ENCODE measurements around the gene SLC44A1.

The SLC44A1 gene

DNA sequence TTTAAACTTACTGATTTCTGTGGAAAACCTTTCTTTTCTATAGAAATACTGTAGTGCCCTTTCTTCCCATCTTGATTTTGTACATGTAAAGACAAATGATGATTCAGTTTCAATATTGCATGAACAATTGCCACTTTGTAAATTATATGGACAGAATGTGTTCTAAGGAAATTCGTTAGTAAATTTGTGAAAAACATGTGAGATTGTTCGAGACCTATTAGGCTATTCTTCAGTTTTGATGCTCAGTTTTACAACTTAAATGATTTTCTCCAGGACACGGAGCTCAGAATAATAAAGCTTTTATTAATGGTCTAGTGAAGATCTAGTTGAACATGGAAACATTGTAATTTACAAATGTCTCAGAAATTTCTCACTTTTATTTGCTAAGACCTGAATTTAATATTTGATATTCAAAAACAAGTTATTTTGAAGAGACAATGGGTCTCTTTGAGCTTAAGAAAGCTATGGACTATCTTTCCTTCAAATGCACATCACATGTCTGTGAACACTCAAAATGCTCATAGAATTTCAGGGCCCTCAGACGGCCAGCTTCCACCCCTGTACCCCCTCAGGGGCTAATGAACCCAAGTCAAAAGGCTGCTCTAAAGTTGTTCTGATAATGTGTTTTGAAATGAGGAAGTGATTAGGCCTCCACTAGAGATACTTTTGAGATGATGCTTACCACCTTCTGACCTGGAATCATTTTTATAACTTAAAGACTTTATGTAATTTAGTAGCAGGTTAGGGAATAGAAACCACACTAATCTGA, 149.3 kb downstream of the SLC44A1 start:
- no peak for DNase-seq (ENCODE audit: low spot score)

- no peak for DNase-seq (ENCODE audit: low spot score)
Measured at GRCh38 chr9:105396441-105396840, 152.0 kb downstream of the SLC44A1 start.

- DNase-seq (ENCODE audit: low spot score) = no peak
Measured at GRCh38 chr9:105396901-105397300, 152.4 kb downstream of the SLC44A1 start.

DNA sequence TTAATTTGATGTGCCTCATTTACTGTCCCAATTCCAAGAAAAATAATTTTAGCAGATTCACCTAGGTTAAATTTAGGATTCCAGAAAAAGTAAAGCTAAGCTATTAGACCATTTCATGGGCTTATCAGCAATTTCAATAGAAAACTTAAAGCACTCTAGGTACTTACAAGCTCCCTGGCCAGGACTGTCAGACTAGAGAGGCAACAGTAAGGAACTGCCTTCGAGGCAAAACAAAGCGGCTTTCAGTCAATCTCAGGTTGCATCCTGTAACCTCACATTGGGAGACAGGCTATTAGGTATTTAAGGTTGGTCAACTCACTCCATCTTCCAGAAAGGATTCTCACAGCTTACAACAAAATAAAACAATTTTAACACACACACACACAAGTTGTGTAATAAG, 154.7 kb downstream of the SLC44A1 start:
- DNase-seq (ENCODE audit: low spot score) = no peak

- no peak for DNase-seq (ENCODE audit: low spot score)
Measured at GRCh38 chr9:105401651-105402050, 157.2 kb downstream of the SLC44A1 start.

DNA sequence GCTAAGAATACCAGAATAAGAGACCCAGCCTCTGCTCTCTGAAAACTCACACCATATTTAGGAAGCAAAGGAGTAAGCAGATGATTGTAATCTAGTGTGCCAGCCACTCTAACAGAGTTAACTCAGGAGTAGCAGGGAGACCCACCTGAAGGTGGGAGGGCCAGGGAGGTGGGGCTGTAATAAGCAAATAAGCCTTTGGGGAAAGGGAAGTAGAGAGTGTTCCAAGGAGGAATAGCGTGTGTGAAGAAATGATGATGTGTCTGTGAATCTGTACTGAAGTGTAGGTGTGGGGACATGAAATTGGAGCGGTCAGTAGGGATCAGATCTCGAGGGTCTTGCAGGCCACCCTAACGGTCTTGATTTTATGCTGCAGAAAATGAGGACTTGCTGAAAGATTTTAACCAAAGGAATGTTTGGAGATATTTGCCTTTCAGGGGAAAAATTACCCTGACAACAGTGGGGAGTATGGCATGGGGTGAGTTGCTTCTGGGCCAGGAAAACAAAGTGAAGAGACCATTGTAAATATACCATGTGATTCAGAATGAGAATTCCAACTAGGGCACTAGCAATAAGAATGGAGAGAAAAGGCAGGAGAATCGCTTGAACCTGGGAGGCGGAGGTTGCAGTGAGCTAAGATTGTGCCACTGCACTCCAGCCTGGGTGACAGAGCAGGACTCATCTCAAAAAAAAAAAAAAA, 159.2 kb downstream of the SLC44A1 start:
- DNase-seq (ENCODE audit: low spot score) = no peak

DNA sequence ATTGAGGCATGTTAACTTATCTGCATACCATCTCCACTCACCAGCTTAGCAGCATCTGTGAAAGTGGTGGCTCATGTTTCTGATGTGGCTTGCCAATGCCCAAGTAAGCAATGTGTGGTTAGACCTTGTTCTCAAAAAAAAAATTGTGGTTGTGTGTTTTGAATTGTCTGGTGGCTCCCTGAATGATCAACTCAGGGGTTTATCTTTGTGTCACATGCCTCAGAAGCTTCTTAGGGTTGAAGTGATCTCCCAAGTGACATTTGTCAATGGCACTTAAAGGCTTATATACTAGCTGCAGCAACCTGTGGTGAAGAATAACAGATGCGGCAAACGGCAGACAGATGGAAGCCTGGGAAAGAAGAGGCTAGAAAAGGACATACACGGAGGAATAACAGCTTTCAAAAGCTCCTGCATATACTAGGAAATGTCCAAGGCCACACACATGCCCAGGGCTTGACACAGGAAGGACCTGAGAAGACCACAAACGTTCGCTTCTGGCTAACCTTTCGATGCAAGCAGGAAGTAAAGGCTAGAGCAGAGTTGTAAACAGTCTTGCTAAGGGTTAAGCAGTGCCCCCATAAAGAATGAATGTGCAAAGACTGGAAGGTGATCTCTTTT, 161.2 kb downstream of the SLC44A1 start:
- DNase-seq (ENCODE audit: low spot score) = peak; percentile 70

GRCh38 chr9:105406369-105406768, 161.9 kb downstream of the SLC44A1 start:
- no peak for DNase-seq (ENCODE audit: low spot score)

DNA sequence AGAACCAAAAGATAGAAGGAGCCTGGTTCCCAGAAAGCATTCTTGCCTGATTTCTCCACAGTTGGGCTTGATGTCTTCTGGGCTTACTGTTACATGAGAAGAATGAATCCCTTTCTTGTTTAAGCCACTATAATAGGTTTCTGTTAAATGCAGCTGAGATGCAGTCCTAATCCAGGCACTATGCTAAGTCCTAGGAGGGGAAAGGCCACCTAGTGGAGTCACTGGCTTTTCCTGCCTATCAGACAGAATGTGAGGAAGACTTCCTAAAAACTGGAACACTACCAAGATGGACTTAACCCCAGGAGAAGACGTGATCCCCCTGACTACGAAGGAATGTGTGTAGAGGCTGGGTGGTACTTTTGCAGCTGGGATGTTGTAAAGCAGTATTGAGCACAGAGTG, 169.1 kb downstream of the SLC44A1 start:
- DNase-seq (ENCODE audit: low spot score) = no peak

DNA sequence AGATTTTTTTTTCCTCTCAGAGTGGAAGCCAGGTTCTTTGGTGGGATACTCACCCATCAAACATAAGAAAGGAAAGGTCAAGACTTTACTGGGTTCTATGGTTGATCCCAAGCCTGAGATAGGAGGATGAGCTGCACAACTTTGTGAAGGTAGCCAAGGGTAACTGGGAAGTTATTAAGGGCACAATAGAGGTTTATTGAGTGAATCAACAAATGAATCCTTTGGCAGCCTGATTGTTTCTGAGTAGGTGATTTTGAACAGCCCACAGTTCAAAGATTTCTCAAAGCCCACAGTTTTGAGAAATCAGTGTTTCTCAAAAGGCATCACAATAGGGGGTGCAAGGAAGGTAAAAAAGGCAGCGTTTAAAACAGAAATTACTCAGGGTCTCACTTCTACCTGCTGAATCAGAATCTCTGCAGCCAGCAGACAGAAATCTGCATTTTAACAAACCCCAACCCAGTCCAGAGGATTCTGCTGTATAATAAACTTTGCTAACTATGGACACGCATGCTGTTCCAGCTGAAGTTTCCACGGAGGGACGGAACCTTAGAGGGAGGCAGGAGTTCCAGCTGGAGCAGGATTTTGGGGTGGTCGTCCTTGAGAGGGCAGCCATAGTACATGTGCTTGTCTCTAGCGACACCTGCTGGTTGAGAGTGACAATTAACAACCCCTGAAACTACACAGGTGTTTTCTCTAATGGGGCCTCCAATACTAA, 170.7 kb downstream of the SLC44A1 start:
- DNase-seq (ENCODE audit: low spot score) = peak; percentile 70

DNA sequence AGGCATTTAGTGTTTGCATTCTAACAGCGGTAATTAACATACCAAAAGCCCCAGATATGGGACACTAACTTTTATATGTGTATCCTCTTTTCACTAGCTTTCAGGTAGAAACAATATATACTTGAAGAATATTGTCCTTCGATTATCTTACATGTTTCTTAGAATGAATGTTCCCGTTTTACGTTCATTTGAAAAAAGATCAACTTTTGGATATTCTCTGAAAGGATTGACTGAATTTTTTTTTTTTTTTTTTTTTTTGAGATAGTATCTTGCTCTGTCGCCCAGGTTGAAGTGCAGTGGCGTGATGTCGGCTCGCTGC, 171.2 kb downstream of the SLC44A1 start:
- no peak for DNase-seq (ENCODE audit: low spot score)

- DNase-seq (ENCODE audit: low spot score) = no peak
Measured at GRCh38 chr9:105416840-105417239, 172.4 kb downstream of the SLC44A1 start.

- no peak for DNase-seq (ENCODE audit: low spot score)
Measured at GRCh38 chr9:105418588-105419500, 174.4 kb downstream of the SLC44A1 start.

- DNase-seq (ENCODE audit: low spot score) = no peak
Measured at GRCh38 chr9:105419816-105420597, 175.6 kb downstream of the SLC44A1 start.

- no peak for DNase-seq (ENCODE audit: low spot score)
Measured at GRCh38 chr9:105421154-105421553, 176.7 kb downstream of the SLC44A1 start.

- DNase-seq (ENCODE audit: low spot score) = no peak
Measured at GRCh38 chr9:105421864-105422263, 177.4 kb downstream of the SLC44A1 start.

GRCh38 chr9:105425816-105426433, 181.5 kb downstream of the SLC44A1 start:
- DNase-seq (ENCODE audit: low spot score) = no peak

GRCh38 chr9:105426657-105427056, 182.2 kb downstream of the SLC44A1 start:
- no peak for DNase-seq (ENCODE audit: low spot score)

- no peak for DNase-seq (ENCODE audit: low spot score)
Measured at GRCh38 chr9:105431424-105432246, 187.2 kb downstream of the SLC44A1 start.
